NOMO-1 treated with DMSO at 0.1 percent for 48 hours (cell line): ENCODE data around the gene MVK.

Source experiments
- DNase-seq: peaks from one replicate; lab custom pipeline; 2025; ENCODE audit not compliant: unreplicated experiment; lab: John Stamatoyannopoulos, UW

Gene MVK

DNA sequence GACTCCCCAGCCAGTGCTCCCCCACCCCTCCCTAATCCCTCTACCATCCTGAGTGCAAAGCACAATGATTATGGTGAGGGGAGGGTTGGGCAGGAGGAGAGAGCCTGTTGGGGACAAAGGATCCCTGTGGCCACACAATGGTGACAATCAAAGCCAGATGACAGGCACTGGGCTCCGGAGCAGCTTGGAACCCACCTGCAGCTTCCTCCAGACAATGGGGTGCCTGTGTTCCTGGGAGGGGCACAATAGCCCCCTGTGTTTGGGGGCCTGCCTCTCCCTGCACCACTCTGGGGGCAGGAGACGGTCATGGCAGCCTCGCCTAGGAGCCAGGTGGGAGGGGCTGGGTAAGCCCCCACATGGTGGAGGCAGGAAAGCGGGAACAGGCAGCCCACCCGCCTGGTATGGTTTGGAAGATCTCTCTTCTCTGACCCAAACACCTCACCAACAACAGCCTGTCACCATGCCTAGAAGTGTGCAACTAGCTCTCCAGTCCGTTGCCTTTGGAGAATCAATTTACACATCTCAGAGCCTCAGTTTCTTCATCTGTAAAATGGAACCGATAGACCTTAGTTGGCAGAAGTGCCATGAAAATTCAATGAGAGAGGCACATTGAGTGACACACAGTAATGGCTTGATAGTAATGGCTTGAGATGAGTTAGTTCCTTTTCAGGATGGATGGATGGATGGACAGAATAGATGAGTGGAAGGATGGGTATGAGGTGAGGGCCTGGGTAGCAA lies 53.0 kb downstream of the MVK start:
- DNase-seq = no peak

DNA sequence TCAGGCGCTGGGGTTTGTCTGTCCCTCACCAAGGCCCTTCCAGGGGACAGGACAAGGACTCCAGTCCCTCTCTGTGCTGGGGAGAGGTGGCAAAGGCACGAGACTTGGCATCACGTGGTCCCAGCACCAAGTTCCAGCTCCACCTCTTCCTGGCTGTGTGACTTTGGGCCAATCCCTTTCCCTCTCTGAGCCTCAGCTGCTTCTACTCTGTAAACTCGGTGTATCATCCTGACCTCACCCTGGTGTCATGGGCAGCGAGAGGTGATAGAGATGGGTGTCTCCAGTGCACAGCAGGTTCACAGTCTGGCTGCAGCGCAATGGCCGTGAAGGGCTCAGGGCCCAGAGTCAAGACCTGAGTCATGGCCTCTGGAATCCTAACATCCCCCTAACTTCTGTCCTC lies 54.0 kb downstream of the MVK start:
- no peak for DNase-seq

DNA sequence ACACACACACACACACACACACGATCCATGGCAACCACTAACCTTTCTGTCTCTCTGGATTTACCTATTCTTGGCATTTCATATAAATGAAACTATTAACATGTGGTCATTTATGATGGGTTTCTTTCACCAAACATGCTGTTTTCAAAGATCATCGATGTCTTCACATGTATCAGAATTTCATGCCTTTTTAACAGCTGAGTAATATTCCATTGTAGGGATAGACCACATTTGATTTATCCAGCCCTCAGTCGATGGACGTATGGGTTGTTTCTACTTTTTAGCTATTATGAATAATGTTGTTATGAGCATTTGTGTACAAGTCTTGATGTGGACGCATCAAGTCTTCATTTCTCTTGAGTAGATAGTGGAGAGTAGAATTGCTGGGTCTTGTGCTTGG lies 56.5 kb downstream of the MVK start:
- DNase-seq = no peak

DNA sequence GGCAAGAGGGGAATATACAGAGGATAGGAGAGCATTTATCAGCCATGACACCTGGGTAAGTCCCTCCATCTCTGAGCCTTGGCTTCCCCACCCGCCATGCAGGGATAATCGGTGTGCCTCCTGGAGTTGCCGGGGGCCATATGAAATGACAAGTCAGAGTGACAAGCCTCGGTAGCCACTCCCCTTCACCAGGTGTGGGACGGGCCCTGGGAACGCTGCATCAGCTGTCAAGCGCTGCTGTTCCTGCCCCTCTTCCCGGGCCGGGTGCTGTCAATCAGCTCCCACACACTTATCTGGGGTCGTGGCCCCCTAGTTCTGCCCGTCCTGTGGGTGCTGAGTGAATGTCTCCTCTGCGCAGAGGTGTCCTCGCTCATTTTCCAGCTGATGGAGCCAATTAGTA lies 57.2 kb downstream of the MVK start:
- DNase-seq = no peak

DNA sequence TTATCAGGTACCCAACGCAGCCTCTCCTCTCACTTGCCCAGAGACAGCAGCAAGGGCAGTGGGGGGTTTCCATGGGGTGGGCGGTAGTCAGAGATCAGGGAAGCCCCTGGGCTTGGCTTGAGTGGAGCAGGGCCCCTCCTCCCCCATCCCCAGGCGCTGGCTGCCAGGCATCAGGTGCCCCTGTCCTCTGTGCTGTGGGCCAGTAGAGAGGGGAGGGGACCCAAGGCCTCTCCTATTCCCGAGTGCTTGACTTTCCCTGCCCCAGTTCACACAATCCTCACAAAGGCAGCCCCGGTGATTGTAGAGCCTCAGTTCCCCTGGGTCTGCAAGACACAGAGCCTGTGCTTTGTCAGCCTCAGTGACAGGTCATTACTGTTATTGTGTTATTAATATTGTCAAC lies 57.7 kb downstream of the MVK start:
- DNase-seq = no peak

DNA sequence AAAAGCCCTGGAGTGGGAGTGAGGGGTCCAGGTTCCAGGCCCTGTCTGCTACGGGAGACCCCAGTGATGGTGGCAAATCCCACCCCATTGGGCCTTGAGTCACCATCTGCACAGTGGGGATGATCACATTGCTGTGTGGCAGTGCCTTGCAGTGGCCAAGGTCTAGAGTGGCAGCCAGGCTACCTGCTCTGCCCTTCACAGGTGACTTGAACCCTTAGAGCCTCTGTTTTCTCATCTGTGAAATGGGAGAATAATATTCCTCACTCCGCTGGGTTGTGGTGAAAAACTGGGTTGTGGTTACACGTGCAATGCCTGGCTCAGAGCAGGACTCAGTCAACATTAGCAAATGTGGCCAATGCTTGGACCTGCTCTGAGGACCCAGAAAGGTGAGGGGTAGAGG lies 58.2 kb downstream of the MVK start:
- no peak for DNase-seq

DNA sequence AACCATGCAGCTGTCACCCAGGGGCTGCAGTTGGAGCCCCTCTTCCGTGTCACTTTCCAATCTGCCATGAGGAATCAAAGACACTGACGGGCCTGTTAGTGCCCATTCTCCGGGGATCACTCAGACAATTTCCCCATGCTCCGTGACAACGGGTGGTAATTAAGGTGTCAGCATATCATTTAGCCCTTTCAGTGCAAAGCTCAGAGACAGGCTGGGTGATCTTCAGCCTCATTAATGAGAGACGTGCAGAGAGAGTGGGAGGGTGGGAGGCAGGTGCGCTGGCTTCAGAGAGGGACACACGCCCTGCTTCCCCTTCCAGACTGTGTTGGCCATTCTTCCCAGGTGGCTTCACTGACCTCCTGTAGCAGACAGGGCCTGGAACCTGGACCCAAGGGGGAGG lies 58.7 kb downstream of the MVK start:
- no peak for DNase-seq

DNA sequence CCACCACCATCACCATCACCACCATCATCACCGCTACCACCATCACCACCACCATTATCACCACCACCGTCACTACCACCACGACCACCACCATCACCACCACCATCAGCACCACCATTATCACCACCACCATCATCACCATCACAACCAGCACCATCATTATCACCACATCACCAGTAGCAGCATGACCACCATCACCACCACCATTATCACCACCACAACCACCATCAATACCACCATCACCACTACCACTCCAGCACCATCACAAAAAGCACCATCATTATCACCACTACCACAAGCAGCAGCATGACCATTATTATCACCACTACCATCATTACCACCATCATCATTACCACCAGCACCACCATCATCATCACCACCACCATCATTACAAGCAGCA lies 62.1 kb downstream of the MVK start:
- no peak for DNase-seq

DNA sequence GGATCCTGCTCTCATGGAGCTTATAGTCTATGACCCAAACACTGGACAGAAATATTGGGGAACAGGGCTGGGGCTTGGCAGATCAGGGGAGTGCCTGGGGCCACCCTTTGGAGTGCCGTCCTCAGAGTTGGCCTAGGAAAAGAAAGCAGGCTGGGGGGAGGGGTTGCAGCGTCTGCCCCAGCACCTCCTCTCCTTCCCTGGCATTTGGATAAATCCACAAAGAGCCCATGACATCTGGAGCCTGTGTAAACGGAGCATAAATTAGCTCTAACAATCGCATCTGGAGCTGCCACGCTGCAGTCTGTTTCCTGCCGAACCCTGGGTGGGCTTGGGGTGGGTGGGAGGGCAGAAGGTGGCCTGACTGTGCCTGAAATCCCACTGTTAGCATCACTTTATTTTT lies 63.8 kb downstream of the MVK start:
- DNase-seq = no peak

DNA sequence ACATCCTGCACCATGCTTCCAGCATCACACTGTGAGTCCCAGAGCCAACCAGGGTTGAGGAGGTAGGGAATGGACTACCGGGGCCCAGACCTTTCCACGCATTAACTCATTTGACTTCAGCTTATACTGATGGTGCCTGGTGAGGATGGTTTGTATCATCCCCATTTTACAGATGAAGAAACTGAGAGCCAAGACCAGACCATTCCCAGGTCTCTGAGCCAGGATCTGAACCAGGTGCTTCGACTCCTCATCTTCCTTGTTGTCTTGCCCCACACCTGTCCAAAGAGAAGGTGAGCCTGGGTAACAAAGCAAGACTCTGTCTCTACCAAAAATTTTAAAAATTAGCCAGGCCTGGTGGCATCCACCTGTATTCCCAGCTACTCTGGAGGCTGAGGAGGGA lies 64.4 kb downstream of the MVK start:
- DNase-seq = no peak

DNA sequence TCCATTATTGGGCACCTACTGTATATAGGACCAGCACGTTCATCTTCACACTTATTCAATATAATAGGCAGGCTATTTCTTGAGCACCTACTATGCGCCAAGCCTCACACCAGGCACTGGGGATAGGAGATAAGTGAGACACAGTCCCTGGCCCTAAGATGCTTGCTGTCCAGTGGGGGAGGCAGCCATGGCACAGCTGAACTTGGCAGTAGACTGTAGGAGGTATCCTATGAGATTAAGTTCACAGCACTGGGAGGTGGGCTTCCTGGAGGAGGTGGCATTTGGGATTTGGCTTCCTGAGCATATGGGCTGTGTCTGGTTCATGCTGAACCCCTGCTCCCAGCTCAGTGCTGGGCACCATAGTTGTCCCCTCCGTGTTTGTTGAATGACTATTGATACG lies 65.1 kb downstream of the MVK start:
- no peak for DNase-seq

DNA sequence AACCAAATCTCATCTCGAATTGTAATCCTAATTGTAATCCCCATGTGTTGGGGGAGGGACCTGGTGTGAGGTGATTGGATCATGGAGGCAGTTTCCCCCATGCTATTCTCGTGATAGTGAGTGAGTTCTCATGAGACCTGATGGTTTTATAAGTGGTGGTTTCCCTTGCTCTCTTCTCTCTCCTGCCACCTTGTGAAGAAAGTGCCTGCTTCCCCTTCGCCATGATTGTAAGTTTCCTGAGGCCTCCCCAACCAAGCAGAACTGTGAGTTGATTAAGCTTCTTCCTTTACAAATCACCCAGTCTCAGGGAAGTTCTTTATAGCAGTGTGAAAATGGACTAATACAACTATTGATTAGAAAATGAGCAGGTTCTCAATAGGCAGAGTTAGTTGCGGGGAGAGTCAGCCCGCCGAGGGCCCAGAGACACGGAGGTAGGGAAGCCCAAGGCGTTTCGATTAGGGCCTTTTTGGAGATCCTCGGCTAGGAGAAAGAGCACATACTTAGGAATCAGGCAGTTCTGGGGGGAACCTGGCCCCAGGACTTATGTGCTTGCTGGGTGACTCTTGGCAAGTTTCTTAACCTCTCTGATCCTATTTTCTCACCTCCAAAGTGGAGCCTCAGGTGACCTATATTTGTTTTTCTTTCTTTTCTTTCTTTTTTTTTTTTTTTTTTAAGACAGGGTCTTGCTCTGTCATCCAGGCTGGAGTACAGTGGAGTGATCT lies 65.7 kb downstream of the MVK start:
- DNase-seq = no peak

DNA sequence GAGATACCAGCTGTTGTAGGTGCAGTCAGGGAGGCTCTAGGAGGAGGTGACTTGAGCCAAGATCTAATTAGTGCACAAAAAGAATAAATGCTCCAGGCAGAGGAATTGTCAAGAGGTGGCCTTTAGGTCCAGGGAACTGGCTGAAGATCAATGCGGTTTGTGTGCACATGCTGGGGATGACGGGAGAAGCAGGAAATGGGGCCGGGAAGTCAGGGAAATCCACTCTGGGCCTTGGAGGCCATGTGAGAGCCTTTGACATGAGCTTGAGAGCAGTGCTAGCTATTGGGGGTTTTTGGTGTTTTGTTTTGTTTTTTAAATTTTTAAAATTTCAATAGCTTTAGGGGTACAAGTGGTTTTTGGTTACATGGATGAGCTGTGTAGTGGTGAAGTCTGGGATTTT lies 67.4 kb downstream of the MVK start:
- DNase-seq = no peak

DNA sequence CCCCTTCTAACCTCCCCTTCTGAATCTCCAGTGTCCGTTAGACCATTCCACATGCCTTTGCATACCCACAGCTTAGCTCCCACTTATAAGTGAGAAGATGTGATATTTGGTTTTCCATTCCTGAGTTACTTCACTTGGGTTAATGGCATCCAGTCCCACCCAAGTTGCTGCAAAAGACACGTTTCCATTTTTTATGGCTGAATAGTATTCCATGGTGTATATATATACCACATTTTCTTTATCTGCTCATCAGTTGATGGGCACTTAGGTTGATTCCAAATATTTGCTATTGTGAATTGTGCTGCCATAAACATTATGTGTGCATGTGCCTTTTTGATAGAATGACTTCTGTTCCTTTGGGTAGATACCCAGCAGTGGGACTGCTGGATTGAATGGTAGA lies 67.8 kb downstream of the MVK start:
- DNase-seq = no peak

DNA sequence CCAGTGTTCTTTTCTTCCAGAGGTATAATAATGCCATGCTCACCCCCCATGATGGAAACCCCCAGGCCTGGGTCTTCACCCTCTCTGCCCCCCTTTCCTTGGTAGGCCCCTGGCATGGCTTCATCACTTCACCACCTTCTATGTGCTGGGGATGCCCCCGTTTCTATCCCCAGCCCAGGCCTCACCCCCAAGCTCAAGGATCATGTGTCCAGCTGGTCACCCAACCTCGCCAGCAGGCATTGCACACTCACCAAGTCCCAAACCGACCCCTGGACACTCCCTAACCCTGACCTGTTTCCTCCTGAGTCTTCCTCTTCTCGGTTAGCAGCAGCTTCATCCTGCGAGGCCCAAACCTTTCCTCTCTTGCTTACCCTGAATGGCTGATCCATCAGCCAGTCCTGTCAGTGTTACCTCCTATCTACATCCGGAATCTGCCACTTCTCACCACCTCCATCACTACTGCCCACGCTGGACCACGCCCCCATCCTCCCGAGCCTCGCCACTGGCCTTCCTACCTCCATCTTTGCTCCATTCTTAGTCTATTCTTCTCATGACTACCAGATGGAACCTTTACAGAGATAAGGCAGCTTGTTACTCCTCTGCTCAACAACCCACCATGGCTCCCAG lies 69.0 kb downstream of the MVK start:
- no peak for DNase-seq

DNA sequence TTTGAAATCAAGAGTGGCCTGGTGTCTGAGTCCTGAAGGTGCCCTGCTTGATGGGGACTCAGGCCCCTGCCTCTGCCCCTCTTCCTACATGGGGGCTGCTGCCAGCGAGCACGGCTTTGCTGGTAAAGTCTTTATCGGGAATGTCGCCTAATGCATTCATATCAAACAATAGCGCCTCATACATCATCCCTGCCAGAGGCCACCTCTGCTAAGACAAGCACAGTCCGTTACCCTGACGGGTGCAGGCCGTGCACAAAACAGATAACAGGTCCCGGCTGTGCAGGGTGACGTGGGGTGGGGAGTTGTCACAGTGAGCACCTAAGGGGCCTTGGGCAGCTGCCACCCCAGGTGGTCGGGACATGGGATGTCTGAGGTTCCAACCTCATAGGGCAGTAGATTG lies 71.6 kb downstream of the MVK start:
- no peak for DNase-seq

DNA sequence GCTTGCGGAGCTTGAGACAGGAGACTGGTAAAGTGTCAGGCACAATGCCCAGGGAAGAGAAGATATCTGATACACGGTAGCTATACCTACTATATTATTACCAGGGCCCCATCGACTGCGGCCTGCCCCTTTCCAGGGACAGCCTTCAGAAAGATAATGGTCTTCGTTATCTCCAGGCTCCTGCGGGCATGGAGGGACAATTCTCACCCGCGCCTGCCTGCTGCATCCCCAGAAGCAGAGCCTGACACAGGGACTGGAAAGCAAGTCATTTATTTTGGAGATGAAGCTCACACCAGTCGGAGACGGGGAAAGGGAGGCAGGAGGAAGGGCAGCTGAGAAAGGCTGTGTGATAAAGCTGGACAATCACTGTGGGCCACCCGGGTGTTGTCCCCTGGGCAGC lies 72.1 kb downstream of the MVK start:
- no peak for DNase-seq
